WTC11 (cell line): ENCODE measurements around the gene ZNF526.

ENCODE experiments used
- ATF1 ChIP-seq: sonication (generic); formaldehyde crosslinking; IDR thresholded peaks from 2 replicates; pipeline ENCODE4 v1.8.1; 2023; ENCODE audit warnings: mild to moderate bottlenecking, moderate library complexity, missing genetic modification reagents
- ESRRA ChIP-seq: sonication (generic); formaldehyde crosslinking; IDR thresholded peaks from 2 replicates; pipeline ENCODE4 v1.8.1; 2022; ENCODE audit warnings: mild to moderate bottlenecking, missing genetic modification reagents, borderline replicate concordance
- FOXK1 ChIP-seq: sonication (generic); formaldehyde crosslinking; IDR thresholded peaks from 2 replicates; pipeline ENCODE4 v1.8.0; 2022; ENCODE audit warnings: mild to moderate bottlenecking, moderate library complexity, missing genetic modification reagents
- NR1H2 ChIP-seq: sonication (generic); formaldehyde crosslinking; IDR thresholded peaks from 2 replicates; pipeline ENCODE4 v1.9.0; 2021; ENCODE audit warnings: mild to moderate bottlenecking, moderate library complexity, missing genetic modification reagents
- RORB ChIP-seq: fragments of 250-450 bp; sonication (Bioruptor Pico); IDR thresholded peaks from 2 replicates; pipeline ENCODE4 v1.9.0; 2021; ENCODE audit warnings: mild to moderate bottlenecking
- TF ChIP-seq, protein P1 (sequence below): fragments of 200-600 bp; IDR thresholded peaks from 2 replicates; pipeline ENCODE4 v1.8.0; 2022; ENCODE audit warnings: antibody characterized with exemption
- TF ChIP-seq, protein P2 (sequence below): sonication (generic); formaldehyde crosslinking; conservative IDR thresholded peaks from 2 replicates; pipeline ENCODE4 v1.8.1; 2022; ENCODE audit warnings: mild to moderate bottlenecking, missing genetic modification reagents
- TF ChIP-seq, protein P3 (sequence below): sonication (generic); formaldehyde crosslinking; IDR thresholded peaks from 2 replicates; pipeline ENCODE4 v1.8.0; 2022; ENCODE audit warnings: missing genetic modification reagents

DNA sequence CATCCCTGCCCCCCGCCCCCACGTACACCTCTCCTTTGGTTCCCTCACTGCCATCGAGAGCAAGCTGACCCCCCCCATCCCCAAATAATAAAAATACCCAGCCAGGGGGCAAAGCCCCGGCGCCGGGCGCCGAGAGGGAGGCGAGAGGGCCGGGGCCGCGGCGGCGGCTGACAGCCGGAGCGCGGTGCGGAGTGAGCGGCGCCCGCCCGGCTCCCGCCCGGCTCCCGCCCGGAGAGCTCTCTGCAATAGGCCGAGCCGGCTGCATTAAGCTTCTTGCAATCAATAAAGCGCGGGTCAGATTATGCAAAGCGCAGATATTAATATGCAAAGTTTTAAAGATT lies 43.5 kb upstream of the ZNF526 start:
- TF ChIP-seq, protein P1, sequence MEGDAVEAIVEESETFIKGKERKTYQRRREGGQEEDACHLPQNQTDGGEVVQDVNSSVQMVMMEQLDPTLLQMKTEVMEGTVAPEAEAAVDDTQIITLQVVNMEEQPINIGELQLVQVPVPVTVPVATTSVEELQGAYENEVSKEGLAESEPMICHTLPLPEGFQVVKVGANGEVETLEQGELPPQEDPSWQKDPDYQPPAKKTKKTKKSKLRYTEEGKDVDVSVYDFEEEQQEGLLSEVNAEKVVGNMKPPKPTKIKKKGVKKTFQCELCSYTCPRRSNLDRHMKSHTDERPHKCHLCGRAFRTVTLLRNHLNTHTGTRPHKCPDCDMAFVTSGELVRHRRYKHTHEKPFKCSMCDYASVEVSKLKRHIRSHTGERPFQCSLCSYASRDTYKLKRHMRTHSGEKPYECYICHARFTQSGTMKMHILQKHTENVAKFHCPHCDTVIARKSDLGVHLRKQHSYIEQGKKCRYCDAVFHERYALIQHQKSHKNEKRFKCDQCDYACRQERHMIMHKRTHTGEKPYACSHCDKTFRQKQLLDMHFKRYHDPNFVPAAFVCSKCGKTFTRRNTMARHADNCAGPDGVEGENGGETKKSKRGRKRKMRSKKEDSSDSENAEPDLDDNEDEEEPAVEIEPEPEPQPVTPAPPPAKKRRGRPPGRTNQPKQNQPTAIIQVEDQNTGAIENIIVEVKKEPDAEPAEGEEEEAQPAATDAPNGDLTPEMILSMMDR = no peak
- TF ChIP-seq, protein P2, sequence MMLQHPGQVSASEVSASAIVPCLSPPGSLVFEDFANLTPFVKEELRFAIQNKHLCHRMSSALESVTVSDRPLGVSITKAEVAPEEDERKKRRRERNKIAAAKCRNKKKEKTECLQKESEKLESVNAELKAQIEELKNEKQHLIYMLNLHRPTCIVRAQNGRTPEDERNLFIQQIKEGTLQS (CRISPR knock-in tag) = no peak
- no peak for TF ChIP-seq ATF1
- TF ChIP-seq ESRRA (CRISPR knock-in tag) = no peak
- no peak for TF ChIP-seq NR1H2 (CRISPR knock-in tag)
- no peak for TF ChIP-seq RORB (CRISPR knock-in tag)
- no peak for TF ChIP-seq FOXK1 (CRISPR knock-in tag)
- TF ChIP-seq, protein P3, sequence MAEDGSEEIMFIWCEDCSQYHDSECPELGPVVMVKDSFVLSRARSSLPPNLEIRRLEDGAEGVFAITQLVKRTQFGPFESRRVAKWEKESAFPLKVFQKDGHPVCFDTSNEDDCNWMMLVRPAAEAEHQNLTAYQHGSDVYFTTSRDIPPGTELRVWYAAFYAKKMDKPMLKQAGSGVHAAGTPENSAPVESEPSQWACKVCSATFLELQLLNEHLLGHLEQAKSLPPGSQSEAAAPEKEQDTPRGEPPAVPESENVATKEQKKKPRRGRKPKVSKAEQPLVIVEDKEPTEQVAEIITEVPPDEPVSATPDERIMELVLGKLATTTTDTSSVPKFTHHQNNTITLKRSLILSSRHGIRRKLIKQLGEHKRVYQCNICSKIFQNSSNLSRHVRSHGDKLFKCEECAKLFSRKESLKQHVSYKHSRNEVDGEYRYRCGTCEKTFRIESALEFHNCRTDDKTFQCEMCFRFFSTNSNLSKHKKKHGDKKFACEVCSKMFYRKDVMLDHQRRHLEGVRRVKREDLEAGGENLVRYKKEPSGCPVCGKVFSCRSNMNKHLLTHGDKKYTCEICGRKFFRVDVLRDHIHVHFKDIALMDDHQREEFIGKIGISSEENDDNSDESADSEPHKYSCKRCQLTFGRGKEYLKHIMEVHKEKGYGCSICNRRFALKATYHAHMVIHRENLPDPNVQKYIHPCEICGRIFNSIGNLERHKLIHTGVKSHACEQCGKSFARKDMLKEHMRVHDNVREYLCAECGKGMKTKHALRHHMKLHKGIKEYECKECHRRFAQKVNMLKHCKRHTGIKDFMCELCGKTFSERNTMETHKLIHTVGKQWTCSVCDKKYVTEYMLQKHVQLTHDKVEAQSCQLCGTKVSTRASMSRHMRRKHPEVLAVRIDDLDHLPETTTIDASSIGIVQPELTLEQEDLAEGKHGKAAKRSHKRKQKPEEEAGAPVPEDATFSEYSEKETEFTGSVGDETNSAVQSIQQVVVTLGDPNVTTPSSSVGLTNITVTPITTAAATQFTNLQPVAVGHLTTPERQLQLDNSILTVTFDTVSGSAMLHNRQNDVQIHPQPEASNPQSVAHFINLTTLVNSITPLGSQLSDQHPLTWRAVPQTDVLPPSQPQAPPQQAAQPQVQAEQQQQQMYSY (CRISPR knock-in tag) = no peak
